22Rv1 (cell line): ENCODE data around the gene ENTPD3.

Experiments used
- ZFX ChIP-seq: fragments of 450-650 bp; IDR thresholded peaks from 2 replicates; pipeline ENCODE4 v1.6.1; 2017; ENCODE audit warnings: antibody characterized with exemption, borderline replicate concordance
- TF ChIP-seq, protein P1 (sequence below): fragments of 450-650 bp; IDR thresholded peaks from 2 replicates; pipeline ENCODE4 v1.5.1; 2017; ENCODE audit warnings: mild to moderate bottlenecking

- TF ChIP-seq, protein P1, sequence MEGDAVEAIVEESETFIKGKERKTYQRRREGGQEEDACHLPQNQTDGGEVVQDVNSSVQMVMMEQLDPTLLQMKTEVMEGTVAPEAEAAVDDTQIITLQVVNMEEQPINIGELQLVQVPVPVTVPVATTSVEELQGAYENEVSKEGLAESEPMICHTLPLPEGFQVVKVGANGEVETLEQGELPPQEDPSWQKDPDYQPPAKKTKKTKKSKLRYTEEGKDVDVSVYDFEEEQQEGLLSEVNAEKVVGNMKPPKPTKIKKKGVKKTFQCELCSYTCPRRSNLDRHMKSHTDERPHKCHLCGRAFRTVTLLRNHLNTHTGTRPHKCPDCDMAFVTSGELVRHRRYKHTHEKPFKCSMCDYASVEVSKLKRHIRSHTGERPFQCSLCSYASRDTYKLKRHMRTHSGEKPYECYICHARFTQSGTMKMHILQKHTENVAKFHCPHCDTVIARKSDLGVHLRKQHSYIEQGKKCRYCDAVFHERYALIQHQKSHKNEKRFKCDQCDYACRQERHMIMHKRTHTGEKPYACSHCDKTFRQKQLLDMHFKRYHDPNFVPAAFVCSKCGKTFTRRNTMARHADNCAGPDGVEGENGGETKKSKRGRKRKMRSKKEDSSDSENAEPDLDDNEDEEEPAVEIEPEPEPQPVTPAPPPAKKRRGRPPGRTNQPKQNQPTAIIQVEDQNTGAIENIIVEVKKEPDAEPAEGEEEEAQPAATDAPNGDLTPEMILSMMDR, result no peak
- TF ChIP-seq ZFX, result no peak
Measured at GRCh38 chr3:40465111-40465407, 78.1 kb downstream of the ENTPD3 start.
